AG09309 (cell line): ENCODE data around the gene TTI1.

ENCODE experiments used
- DNase-seq: peaks from one replicate; pipeline ENCODE4 v3.0.0-alpha.2; 2010; ENCODE audit warnings: low read depth
- H3K4me3 ChIP-seq: 2 replicates; pipeline ENCODE4 v1.5.1; 2011; ENCODE audit warnings: mild to moderate bottlenecking, low read depth, low read length, moderate library complexity; ENCODE audit not compliant: control insufficient read depth
- CTCF ChIP-seq: IDR thresholded peaks from 2 replicates; pipeline ENCODE4 v1.5.1; 2011; ENCODE audit warnings: mild to moderate bottlenecking, low read depth, low read length, inconsistent platforms; ENCODE audit not compliant: insufficient read depth, control insufficient read depth; ENCODE audit errors: missing control alignments

Gene TTI1

DNA sequence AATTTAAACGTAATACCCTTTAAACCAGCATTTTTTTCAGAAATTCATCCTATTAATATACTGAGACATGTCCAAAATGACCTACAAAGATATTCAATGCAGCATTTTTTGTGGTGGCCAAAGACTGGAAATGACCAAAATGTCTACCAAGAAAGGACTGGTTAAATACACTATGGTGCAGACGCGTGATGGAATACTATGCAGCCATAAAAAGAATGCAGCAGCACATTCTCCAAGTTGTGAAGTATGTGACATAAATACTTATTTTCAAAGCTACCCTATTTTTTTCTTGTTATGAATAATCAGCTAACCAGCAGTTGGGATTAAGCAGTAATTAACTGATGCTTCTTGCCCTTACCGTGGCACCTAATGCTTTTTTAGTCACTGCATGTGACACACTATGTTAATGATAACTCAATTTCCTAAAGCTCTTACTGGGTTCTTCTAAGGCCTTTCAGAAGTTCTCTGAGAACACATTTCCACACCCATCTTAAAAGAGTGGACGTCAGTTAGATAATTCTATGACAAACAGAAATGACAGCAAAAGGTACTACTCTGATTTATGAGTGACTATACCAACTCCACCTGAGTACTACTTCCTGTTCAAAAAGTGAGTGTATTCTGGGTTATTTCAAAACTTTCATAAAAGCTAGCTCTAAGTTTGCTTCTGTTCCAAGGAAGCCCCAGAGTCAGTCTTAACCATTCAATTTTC, 24.9 kb downstream of the TTI1 start:
- TF ChIP-seq CTCF = no peak
- no peak for DNase-seq
- no peak overlapping the region for H3K4me3 ChIP-seq

DNA sequence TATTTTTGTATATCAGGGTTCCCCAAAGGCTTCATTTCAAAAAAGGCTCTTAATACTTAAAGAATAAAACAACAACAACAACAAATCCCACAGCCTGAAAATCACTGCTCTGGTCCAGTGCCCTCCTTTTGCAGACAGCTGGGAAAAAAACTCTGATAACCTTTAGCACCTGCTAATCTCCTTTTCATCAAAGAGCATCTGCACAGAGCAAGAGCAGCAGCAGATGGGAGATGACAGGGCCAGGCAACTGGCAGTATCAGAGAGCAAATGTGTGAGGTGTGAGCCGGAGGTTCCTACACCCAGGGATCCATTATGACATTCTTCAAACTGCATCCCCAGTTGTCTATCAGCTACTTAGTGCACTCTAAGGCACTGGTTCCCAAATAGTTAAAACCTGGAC, 25.7 kb downstream of the TTI1 start:
- no peak for DNase-seq
- no peak for TF ChIP-seq CTCF

DNA sequence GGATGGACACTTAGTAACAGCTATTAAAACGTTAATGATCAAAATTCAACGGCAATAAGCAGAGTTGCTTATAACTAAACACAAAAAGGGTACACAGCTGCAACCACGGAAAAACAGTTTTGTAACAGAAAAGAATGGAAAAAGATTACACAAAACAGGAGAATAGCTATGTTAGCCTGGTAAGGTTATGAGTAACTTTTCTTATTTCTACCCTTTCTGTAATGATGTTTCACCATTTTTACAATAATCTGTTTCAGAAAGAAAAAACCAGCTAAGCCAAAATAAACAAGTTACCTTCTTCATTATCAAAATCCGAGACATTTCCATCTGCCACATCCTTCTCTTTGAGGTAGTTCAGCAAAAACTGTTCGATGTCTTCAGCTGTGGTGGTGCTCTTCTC, 27.4 kb downstream of the TTI1 start:
- no peak overlapping the region for H3K4me3 ChIP-seq
- TF ChIP-seq CTCF = no peak
- DNase-seq = no peak

More for the DNA sequence above, 25.7 kb downstream of the TTI1 start:
- no peak overlapping the region for H3K4me3 ChIP-seq

- no peak for DNase-seq
- TF ChIP-seq CTCF = no peak
- no peak overlapping the region for H3K4me3 ChIP-seq
Observed at GRCh38 chr20:38004416-38004815, 28.8 kb downstream of the TTI1 start.

DNA sequence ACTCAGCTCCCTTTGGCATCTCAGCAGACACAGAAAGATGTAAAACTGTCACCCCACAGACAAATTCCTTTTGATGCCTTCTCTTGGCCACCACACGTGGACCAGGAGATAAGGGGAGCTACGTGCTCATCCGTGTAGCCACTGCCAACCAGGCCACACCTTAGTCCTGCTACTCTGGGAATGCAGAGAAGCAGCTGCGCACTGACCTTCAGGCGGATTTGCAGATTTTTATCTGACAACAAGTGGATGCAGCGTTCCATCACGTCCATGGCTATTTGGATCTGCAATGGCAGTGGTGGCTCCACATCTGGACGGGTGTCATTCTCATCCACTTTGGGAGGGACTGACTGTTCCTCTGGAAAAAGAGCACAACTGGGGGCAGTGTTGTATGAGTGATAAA, 30.8 kb downstream of the TTI1 start:
- no peak for TF ChIP-seq CTCF
- H3K4me3 ChIP-seq = no peak overlapping the region
- no peak for DNase-seq

DNA sequence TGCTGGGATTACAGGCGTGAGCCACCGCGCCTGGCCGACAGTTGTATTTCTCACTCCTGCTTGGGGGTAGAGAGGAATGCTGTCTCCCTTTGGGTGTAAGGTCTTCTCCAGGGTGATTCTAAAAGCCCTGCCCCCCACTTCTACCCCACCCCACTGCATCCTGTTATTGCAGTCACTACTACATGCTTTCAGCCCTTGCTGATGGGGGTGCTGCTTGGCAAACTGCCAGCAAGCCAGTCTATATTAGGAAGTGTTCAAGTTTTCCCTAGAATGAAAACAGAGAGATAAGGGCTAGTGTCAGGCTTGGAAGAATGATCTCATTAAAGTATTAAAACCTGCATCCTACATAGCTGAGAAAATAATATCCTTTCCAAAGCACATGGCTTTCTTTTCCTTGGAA, 31.3 kb downstream of the TTI1 start:
- no peak for DNase-seq
- H3K4me3 ChIP-seq = no peak overlapping the region
- no peak for TF ChIP-seq CTCF

DNA sequence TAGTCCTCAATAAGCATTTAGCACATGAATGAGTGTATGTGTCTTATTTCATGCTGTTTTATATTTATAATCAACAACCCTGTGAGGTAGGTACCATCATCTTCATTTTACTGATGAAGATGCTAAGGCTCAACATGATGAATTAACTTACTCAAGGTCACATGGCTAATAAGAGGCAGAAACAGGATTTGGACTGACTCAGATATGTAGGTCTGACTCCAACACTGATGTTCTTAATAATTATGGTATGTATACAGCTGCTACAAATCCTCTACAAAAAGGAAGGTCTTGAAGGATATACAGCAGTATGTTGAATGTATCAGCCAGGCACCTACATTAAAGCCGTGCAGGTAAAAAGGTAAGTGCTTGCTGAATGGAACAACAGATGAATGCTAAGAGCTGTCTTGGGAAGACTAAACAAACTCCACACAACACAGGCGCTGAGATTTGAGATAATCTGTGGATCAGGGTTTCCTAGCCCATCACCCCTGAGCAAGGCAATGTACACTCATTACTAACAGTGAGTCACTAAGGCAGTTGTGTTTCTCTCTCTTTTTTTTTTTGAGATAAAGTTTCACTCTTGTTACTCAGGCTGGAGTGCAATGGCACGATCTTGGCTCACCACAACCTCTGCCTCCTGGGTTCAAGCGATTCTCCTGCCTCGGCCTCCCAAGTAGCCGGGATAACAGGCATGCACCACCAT, 31.9 kb downstream of the TTI1 start:
- H3K4me3 ChIP-seq = no peak overlapping the region
- DNase-seq = peak; percentile 28
- no peak for TF ChIP-seq CTCF
